GM12874 (cell line): ENCODE data around the gene AAR2.

Experiments
- TF ChIP-seq, protein P1 (sequence below): IDR thresholded peaks from 2 replicates; pipeline ENCODE4 v1.5.1; 2011; ENCODE audit warnings: low read depth, mild to moderate bottlenecking, control low read depth, low read length, moderate library complexity; ENCODE audit not compliant: insufficient read depth

AAR2 gene

DNA sequence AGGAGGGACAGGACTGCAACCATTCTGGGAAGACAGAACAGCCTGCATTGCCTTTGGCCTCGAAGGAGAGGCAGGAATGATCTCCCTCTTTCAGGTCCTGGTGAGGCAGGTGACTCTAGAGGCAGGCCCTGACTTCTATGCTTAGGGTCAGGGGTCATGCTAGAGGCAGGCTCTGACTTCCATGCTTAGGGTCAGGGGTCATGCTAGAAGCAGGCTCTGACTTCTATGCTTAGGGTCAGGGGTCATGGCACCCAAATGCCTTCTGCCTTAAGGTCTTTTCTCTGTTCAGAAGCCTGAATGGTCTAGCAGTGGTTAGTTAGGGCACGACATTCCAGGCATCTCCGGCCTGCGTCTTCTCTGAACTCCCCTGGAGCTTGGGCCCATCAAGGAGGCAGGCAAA is 35.1 kb upstream of the AAR2 start:
- TF ChIP-seq, protein P1, sequence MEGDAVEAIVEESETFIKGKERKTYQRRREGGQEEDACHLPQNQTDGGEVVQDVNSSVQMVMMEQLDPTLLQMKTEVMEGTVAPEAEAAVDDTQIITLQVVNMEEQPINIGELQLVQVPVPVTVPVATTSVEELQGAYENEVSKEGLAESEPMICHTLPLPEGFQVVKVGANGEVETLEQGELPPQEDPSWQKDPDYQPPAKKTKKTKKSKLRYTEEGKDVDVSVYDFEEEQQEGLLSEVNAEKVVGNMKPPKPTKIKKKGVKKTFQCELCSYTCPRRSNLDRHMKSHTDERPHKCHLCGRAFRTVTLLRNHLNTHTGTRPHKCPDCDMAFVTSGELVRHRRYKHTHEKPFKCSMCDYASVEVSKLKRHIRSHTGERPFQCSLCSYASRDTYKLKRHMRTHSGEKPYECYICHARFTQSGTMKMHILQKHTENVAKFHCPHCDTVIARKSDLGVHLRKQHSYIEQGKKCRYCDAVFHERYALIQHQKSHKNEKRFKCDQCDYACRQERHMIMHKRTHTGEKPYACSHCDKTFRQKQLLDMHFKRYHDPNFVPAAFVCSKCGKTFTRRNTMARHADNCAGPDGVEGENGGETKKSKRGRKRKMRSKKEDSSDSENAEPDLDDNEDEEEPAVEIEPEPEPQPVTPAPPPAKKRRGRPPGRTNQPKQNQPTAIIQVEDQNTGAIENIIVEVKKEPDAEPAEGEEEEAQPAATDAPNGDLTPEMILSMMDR = no peak

DNA sequence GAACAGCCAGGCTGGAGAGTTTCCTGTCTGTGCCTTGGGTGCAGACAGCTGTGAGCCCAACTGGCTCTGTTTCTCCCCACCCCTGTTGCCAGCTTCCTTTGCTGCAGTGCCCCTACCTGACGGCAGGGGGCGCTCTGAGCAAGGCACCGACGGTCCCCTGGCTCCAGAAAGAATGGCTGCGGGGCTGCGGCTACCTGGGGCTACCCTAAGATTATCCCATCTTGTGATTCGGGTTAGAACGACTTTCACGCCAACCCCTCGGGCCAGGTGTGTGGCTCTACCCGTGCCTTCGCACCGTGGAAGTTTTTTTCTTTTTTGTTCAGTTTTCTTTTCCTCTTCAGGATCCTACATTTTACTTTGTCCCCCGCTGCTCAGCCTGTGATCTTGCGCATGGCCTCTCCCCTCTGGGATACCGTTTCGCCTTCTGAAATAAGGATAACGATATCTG is 33.4 kb upstream of the AAR2 start:
- TF ChIP-seq, protein P1 = peak; percentile 99

DNA sequence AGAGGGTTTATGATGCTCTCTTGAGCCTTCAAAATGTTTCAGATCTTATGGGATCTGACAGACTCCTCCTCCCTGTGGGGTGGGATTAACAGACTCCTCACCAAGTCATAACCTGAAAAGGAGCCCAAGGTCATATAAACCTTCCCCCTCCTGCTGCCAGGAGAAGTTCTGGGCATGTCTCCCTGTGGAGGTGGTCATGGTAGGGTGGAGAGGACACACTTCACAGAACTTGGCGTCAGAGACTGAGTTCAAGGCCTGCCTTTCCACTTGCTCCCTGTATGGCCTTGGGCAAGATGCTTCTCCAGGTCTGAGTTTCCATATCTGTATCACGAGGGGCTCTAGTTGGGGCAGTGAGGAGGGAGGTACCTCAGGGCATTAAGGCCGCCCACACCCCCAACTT is 32.4 kb upstream of the AAR2 start:
- TF ChIP-seq, protein P1 = no peak

DNA sequence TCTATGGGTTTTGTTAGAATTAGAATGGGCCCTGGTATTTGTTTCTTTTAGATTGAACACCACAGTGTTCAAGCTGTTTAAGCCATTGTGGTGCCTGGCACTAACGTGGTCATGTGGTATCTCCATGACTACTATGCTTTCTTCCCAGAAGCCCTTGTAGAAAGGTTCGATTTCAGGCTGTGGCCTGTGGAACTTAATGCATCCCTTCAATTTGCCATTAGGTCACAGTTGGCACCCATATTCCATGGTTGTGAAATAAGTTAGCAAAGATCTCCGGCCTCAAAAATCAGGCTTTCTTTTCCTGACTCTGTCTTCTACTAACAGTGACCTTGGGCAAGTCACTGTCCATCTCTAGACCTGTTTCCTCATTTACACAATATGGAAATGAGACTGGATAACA is 31.3 kb upstream of the AAR2 start:
- TF ChIP-seq, protein P1 = no peak

DNA sequence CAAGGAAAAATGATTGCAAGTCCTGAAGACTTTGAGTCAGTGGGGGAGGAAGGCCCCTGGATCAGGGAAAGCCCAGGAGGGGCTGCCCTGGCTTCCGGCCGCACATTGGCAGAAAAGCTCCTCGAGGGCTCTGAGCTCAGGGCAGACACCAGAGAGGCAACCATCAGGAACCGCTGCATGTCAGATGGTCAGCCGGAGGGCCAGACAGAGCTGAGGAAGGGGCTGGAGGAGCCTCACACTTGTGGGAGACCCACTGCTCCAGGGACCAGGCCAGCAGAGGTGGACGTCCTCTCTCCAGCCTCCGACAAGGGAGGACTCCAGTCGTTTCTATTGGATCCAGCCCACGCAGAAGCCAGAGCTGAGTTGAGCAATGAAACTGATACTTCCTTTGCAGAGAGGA is 30.2 kb upstream of the AAR2 start:
- TF ChIP-seq, protein P1 = no peak

DNA sequence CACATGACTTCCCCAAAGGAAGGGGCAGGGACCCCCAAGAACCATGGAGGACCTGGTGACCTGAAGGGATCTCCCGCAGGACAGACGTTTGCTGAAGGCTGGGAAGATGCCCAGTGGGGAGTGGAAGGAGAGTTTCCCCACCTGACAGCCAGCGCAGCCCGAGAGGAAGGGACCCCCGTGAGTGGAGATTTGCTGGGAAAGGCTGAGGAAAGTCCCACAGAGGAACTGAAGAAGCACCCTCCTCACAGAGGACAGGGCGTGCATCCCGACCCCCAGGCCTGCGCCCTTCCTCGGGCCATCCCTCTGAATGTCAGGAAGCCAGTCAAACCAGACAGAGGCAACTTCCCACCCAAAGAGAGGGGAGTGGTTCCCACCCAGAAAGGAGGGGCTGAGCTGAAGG is 29.6 kb upstream of the AAR2 start:
- TF ChIP-seq, protein P1 = no peak

DNA sequence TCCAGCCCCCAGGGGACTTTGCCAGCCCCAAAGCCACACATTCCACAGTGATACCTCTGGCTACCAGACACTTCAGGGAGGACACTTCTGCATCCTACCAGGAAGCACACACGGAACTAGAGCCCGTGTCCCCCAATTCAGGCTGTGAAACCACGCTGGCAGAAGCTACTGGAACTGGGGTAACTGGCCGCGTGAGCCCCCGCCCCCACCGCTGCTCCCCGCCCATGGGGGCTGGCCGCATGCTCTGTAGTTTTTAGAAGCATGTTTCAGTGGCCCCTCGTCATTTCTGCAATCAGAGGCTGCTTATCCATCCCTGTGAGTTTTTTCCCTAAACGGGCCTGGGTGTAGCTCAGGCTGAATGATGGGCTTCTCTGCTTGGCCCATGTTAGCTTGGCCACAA is 28.7 kb upstream of the AAR2 start:
- TF ChIP-seq, protein P1 = no peak

DNA sequence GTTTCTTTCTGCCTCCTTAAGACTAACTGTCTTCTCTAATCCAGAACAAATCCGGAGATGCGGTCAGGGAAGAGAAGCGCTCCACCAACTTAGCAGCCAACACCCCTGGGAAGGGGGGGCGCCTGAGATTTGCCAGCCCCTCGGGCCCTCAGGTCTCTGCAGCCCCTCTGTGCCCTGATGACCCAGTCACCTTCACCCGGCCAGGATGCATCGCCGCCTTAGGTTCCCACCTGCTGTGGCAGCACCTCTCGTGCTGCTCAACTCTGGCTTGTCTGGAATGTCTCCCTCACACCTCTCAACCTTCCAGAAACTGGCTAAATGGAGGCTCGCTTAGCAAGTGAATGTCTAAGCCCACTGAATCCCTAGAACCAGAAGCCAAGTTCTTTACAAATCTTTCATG is 28.0 kb upstream of the AAR2 start:
- TF ChIP-seq, protein P1 = no peak
